Measurements from ENCODE around the gene PRRG4.
"Not testable (repeated sequence)": the region's sequence is repeated elsewhere in the genome, so short reads cannot be mapped to it uniquely, and the experiment has no call there.

Gene PRRG4

DNA sequence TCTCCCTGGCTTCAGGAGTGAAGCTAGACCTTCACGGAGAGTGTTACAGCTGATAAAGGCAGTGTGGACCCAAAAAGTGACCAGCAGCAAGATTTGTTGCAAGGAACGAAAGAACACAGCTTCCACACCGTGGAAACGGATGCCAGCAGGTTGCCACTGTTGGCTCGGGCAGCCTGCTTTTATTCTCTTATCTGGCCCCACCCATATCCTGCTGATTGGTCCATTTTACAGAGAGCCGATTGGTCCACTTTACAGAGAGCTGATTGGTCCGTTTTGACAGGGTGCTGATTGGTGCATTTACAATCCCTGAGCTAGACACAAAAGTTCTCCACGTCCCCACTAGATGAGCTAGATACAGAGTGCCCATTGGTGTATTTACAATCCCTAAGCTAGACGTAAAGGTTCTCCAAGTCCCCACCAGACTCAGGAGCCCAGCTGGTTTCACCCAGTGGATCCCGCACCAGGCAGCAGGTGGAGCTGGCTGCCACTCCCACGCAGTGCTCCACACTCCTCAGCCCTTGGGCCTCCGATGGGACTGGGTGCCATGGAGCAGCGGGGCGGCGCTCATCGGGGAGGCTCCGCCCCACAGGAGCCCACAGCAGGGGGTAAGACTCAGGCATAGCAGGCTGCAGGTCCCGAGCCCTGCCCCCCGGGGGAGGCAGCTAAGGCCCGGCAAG, 58.1 kb downstream of the PRRG4 start:
- DNase-seq, result not testable (repeated sequence)

DNA sequence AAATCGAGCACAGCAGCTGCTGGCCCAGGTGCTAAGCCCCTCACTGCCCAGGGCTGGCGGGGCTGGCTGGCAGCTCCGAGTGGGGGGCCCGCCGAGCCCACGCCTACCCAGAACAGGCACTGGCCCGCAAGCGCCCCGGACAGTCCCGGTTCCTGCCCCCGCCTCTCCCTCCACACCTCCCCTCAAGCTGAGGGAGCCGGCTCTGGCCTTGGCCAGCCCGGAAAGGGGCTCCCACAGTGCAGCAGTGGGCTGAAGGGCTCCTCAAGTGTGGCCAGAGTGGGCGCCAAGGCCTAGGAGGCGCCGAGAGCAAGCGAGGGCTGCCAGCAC, 58.6 kb downstream of the PRRG4 start:
- DNase-seq, result not testable (repeated sequence)

DNA sequence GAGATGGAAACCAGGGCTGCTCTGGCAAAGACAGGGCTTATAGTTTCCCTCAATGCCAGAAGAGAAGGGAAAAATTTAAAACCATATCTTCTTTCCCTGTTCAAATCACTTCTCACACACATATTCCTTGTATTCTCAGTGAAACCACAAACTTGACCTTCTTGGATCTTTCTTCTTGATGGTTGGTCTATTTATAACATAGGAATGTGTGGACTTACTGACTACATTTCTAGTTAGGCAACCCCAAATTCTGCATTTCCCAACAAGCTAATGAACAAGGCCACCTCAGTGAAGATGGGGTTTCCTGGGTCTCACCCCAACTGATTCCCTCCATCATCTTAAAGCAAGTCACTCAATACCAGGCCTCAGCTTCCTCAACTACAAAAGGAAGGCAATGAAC, 59.1 kb downstream of the PRRG4 start:
- no peak for DNase-seq

DNA sequence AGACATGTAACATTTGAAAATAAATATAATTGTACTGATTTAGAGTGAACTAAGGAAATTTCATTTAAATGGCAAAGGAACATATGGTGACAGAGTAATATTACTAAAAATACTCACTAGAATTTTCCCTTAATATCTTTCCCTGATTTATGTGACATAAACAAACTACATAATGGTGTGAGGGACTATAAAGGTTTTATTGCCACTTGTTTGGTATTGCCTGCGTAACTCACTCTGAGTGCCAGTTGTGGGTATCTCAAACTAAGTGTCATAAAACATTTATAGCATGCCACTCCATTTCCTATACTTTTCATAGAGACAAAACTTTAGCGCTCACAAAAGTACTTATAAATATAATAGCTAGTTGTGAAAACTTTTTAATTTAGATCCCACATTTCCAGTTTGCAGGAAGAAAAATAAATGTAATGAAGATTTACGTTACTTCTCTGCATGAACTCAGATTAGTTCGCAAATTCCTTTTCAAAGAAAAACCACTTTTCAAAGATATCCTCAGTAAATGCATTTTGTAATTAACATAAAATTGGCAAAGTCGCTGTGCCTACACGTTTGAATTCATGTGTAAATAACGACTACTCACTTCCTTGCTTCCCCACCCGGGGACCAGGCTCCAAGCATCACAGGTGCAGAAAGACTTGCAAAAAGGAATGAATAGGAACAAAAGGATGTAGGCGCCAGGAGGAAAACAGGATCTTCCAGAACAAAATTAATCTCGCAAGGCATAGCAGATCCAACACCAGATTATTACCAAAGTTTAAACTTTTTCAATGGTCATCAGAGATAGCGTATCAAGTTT, 61.3 kb downstream of the PRRG4 start:
- DNase-seq, result no peak

DNA sequence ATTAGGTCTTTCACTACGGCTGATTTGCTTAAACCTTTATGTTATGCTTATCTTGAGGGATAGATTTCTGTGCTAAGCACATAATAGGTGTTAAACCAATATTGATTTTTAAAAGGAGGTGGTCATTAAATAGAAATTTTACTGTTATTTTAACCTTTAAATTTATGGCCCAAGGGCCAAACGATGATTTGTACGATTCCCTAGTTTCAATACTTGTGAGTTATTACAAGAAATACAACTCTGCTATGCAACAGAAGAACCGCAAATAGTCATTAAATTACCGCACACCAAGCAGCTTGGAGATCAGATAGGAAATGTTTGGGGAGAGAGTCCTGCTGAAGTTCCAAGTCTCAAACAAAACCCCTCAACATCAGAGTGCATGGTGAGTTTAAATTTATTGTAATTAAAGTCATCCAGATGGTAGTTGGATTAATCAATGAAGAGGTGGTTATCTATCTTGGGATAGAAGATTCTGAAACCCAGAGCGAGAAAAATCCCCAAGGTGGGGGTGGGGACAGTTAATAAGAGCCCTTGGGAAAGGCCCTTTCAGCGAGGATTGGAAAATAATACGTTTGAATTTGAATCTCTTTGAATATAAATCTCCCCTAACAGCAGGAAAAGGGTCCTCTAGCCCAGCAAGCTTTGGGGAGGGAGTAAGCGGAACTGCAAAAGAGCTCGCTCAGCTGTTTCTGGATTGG, 62.1 kb downstream of the PRRG4 start:
- DNase-seq, result peak; percentile 29

DNA sequence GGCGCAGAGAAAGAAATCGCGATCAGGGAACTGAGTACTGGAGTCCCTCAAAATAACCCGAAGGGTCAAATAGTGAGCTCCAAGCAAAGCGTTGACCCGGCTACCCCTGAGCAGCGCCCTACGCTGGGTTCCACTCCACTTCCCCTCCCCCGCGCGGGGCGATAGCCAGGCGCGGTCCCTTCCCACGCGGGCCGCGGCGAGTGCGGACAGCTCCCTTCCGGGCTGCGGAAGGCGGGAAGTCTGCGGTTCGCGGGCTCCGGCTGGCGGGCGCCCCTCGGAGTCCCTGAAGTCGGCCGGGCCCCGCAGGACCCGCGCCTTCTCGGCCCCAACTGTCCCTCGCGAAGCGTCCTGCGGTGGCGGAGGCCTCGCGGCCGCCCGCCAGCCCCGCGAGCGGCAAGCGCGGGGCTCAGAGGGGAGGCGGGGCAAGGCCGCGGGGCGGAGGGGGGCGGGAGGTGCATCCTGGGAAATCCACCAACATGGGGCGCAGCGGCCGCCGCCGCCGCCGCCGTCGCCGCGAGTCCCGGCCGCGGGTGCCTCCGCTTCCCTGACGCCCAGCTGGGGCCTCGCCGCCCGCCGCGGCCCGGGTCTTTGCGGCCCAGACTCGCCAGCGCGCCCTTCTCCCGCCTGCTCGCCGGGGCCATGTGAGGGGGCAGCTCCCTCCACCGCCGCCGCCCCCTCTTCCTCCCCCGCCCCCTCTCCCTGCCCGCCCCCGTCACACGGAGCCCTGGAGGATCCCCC, 62.8 kb downstream of the PRRG4 start, which contains the start of gene QSER1:
QSER1 (plus strand) TSS at position 457 of the 738 bp plus-strand sequence. CDS start 315 bp downstream, outside the sequence.
- DNase-seq, result peak; percentile 72

DNA sequence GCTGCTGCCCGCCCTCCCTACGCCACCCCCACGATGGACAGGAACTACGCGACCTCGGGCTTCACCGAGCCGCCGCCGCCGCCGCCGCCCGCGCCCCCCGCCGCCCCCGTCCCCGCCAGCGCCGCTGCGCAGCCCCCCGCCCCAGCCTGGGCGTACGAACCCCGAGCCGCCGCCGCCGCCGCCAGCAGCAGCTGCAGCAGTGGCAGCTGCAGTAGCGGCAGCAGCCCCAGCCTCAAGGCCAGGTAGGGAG, 63.3 kb downstream of the PRRG4 start:
- peak; percentile 53 for DNase-seq

DNA sequence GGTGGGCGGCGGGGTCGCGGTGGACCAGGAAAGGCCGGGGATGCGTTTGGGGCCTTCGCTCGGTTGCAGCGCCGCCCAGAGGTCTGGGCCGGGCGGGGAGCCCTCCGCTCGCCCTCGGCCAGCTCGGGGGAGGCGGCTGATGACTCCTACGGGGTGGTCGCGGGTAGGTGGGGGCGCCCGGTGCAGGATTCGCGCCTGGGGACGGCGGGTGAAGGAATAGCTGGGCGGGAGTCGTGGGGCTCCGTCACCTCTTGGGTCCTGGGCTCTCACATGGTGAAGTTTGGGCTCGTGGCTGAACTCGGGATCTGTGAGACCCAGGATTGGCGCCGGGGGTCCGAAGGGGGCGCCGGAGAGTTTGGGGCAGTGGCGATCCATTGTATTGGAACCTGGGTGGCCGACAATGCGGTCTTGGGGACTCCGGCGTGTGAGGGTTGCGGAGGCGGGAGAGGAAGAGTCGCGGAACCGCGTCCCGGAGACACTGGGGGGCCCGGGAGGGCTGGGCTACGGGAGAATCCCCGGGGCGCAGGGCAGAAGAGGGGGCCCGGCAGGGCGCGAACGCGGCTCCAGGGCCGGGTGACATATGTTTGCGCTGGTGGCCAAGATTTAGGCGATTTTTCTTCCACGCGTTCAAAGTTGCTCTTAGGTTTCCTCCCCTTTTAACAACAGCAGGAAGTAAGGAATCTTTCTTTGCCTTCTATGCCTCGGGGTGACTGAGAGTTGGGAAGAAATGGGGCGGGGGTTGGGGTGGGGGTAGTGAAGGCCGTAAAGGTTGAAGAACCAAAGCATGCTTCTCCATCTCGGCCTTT, 63.8 kb downstream of the PRRG4 start:
- peak; percentile 24 for DNase-seq

DNA sequence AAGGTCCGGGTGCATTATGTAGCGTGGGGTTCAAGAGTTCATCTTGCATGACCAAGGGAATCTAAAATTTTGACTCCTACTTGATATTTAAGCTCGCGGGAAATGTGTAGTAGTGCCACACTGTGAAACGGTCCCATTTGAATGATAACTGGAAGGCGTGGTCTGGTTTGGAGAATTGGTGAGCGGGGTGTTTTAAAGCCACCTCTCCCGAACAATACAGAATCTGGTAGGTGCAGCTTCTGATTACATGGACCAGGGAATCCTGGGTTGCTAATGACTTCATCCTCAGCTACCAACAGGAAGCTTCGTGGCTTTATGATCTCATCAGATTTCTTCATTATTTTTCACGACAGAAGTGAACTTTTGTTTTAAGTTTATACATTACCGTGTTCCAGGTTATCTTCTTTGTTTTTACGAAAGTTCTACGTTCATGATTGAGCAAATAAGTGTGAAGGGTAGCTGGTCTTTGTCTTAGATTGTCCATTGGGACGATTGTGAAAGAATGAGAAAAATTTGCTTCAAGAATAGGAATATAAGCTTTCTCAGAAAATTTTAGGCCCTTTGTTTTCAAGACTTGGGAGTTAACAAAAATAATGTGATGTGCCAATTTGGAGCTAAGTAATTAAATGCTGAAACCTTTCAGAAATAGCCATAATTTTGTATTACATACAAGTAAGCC, 64.6 kb downstream of the PRRG4 start:
- no peak for DNase-seq

DNA sequence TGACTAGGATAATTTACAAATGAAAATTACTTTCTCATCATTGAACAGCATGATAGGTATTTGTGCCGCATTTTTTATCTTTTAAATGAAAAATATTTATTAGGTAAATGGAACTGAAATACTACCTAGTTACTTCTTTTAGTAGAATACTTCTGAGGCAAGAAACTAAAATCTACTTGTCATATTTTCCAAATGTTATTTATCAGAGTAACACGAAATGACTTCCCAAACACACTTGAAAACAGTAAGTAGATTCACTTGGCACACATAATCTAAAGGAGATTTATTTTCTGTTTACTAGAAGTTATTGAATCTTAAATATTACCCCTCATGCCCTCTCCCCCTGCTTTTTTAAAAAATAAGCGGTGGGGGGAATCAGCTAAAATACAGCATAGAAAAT, 65.2 kb downstream of the PRRG4 start:
- DNase-seq, result no peak

DNA sequence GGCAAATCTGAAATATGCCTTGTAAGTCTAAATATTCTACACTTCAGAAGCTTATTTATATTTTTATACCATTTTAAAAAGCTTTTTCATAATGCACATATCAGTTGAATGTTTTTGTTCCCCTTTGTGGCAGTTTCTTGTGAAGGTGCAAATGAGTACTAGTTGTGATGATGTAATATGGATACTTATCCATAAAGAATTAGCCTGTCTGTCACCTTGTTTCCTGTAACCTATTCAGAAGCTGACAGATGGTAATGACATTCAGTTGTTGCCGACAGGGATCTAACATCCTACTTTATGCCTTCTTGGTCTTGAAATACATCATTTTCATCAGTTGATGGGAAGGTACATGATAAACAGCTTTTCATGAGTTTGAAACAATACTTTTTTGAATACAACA, 65.7 kb downstream of the PRRG4 start:
- no peak for DNase-seq

DNA sequence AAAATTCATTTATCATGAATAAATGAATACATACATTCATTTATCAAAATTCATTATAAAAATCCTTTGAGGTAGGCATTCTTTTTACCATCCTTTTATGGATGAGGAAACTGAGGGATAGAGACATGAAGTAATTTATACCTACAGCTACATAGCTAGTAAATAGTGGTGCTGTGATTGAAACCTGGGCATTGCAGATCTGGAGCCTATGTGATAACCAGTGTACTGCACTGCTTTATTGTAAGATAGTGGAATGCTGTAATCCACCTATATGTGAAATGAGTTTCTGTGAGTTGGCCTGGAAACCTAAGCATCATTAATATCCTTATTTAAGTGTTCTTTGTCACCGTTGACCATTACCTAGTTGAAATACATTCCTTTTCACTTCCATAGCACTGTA, 67.4 kb downstream of the PRRG4 start:
- DNase-seq, result no peak

DNA sequence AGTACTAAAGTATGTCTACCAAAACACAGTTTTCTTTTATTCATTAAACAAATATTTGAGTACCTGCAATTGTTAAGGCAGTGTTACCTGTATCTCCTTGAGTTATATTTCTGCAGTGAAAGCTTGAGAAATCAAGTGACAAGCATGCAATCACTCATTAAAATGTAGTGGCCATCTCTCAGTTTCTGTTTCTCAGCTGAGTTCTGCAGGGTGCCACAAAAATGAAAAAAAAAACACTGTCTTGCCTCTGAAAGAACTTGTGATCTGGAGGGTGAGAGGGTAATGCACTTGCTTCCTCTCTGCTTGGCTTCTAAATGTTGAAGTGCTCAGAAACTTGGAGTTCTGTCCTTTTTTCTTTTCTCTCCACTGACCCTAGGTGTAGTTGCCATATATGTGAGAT, 69.7 kb downstream of the PRRG4 start:
- no peak for DNase-seq

DNA sequence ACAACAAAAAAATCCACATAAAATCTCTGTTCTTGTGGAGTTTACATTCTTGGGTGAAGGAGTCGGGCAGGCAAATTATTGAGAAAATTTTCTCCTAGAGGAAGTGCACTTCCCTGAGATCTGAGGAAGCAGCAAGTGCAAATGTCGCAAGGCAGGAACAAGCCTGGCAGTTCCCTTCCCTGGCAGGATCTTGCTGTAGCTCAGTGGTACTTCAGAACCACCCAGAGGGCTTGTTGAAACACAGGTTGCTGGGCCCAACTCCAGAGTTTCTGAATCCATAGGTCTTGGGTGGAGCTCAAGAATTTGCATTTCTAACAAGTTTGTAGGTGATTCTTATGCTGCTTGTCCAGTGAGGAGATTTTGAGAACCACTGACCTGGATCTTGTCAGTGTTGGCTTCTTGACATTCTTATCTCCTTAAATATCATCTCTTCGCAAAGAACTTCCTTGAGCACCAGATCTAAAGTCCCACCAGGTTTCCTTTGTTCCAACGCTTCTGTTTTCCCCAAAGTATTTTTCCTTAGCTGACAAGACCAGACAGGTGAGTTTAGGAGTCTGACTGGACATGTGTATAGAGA, 72.5 kb downstream of the PRRG4 start:
- no peak for DNase-seq

DNA sequence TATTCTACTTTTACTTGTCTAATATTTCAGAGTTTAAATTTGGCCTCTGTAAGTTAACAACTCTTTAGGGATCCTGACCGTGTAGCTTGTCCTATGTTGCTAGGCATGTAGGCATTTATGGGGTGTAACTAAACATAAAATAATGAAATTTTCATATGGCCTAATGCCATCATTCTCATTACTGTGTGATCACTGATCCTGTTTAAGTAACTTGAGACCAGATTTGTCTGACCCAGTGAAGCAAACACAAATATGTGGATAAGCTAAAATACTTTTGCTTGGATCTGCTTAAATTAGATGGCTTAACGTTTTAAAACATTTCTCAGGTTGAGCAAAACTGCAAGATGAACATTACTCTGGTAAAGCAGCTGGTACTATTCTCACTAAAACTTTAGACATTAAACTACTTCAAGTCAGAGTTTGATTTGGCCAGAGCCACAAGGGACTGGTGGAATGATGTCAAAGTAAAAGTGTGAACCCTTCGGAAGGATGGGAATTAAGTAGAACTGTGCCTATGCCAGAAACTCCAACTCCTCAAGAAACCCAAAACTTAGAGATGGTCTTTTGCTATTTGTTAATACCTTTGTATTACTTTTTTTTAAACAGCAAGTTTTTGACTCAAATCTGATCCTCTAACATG, 75.4 kb downstream of the PRRG4 start:
- no peak for DNase-seq

Measured in stimulated activated naive CD4-positive, alpha-beta T cell treated with Interleukin-2 at 50 U/mL for 16 hours (primary cell).